ENCODE measurements around the gene TAS1R1.

DNA sequence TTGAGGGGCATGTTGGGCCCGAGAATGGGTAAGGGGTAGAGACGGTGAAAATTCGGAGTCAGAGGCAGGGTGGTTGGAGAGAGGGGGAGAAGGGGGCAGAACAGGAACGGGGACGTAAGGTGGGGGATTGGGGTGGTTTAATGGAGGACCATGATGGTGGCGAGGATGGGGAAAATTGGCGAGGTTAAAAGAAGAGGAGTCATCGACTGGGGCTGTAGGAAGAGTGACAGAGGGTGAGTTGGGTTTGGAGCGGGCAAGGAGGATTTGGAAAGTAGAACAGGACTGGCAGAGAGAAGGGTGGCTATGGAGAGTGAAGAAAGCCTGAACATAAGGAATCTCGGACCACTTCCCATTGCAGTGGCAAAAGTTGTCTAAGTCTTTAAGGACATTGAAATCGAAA lies 13.9 kb downstream of the TAS1R1 start:
- no peak for TF ChIP-seq JUNB (IDR thresholded peaks at IDR 0.05; ENCODE audit: unreplicated experiment)
- TF ChIP-seq CTCF (conservative IDR thresholded peaks at IDR 0.05; ENCODE audit: low read depth in 2 of 2), result no peak
- TF ChIP-seq EZH2 (IDR thresholded peaks at IDR 0.05; ENCODE audit: low read depth, unreplicated experiment), result no peak
- no peak for TF ChIP-seq CREB1 (CRISPR knock-in tag; IDR thresholded peaks at IDR 0.05; ENCODE audit: low read depth)
- TF ChIP-seq, protein P1, sequence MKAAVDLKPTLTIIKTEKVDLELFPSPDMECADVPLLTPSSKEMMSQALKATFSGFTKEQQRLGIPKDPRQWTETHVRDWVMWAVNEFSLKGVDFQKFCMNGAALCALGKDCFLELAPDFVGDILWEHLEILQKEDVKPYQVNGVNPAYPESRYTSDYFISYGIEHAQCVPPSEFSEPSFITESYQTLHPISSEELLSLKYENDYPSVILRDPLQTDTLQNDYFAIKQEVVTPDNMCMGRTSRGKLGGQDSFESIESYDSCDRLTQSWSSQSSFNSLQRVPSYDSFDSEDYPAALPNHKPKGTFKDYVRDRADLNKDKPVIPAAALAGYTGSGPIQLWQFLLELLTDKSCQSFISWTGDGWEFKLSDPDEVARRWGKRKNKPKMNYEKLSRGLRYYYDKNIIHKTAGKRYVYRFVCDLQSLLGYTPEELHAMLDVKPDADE (IDR thresholded peaks at IDR 0.05), result no peak
